ENCODE data around the gene MLANA. TPM values are rescaled to one million over a fixed set of nuclear protein-coding genes. Genes with fewer than 3 reads are reported as not detected.

MLANA gene, protein sequence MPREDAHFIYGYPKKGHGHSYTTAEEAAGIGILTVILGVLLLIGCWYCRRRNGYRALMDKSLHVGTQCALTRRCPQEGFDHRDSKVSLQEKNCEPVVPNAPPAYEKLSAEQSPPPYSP
- total RNA-seq (2022; extraction: Qiagen RNA extraction; ENCODE audit: low read depth): not detected in 5 replicates

GRCh38 chr9:5890641-5891040, at the start of gene MLANA:
MLANA (plus strand) TSS chr9:5890889; CDS start chr9:5892475, 1,586 bp downstream.

Other genes with a start within 250 kb of the MLANA start
- gene ERMP1, start 57.8 kb upstream of the MLANA start, total RNA-seq (2022; extraction: Qiagen RNA extraction; ENCODE audit: low read depth): 15.8 to 20.1 TPM (median 18.1 TPM) in 5 replicates
- 10.9 to 16.1 TPM (median 15.5 TPM) in 5 replicates for gene RANBP6, start 124.7 kb downstream of the MLANA start, total RNA-seq (2022; extraction: Qiagen RNA extraction; ENCODE audit: low read depth)